ENCODE measurements around the gene PAOX. TPM values are rescaled to one million over a fixed set of nuclear protein-coding genes. Genes with fewer than 3 reads are reported as not detected.
"Not testable (repeated sequence)": the region's sequence is repeated elsewhere in the genome, so short reads cannot be mapped to it uniquely, and the experiment has no call there.

PAOX gene
- total RNA-seq, 1 experiment from 2014 or later: 1.0 TPM

- DNase-seq (ENCODE audit: low read depth, low spot score); in situ Hi-C loops (cut with HindIII; ENCODE audit: low pct_unique_long_range_greater_than_20kb, low sequenced_read_pairs): not testable (repeated sequence)
Observed at GRCh38 chr10:133414401-133414800, 35.3 kb downstream of the PAOX start.

GRCh38 chr10:133415752-133416151 lies 36.7 kb downstream of the PAOX start:
- no peak for DNase-seq (ENCODE audit: low read depth, low spot score)
- in situ Hi-C loops (cut with HindIII; ENCODE audit: low pct_unique_long_range_greater_than_20kb, low sequenced_read_pairs): no loop called here

- DNase-seq (ENCODE audit: low read depth, low spot score): no peak
- in situ Hi-C loops (cut with HindIII; ENCODE audit: low pct_unique_long_range_greater_than_20kb, low sequenced_read_pairs): no loop called here
Observed at GRCh38 chr10:133418289-133418993, 39.4 kb downstream of the PAOX start.

- DNase-seq (ENCODE audit: low read depth, low spot score): no peak
- in situ Hi-C loops (cut with HindIII; ENCODE audit: low pct_unique_long_range_greater_than_20kb, low sequenced_read_pairs): no loop called here
Observed at GRCh38 chr10:133419211-133419950, 40.3 kb downstream of the PAOX start.

GRCh38 chr10:133420028-133420427 lies 41.0 kb downstream of the PAOX start:
- DNase-seq (ENCODE audit: low read depth, low spot score): no peak
- in situ Hi-C loops (cut with HindIII; ENCODE audit: low pct_unique_long_range_greater_than_20kb, low sequenced_read_pairs): no loop called here

GRCh38 chr10:133420579-133420978 lies 41.5 kb downstream of the PAOX start:
- in situ Hi-C loops (cut with HindIII; ENCODE audit: low pct_unique_long_range_greater_than_20kb, low sequenced_read_pairs): no loop called here
- no peak for DNase-seq (ENCODE audit: low read depth, low spot score)

GRCh38 chr10:133421336-133422222 lies 42.5 kb downstream of the PAOX start:
- DNase-seq (ENCODE audit: low read depth, low spot score): no peak
- in situ Hi-C loops (cut with HindIII; ENCODE audit: low pct_unique_long_range_greater_than_20kb, low sequenced_read_pairs): no loop called here

- in situ Hi-C loops (cut with HindIII; ENCODE audit: low pct_unique_long_range_greater_than_20kb, low sequenced_read_pairs): no loop called here
Observed at GRCh38 chr10:133422223-133422806, 43.3 kb downstream of the PAOX start.

GRCh38 chr10:133422807-133423771 lies 44.0 kb downstream of the PAOX start:
- in situ Hi-C loops (cut with HindIII; ENCODE audit: low pct_unique_long_range_greater_than_20kb, low sequenced_read_pairs): no loop called here
- DNase-seq (ENCODE audit: low read depth, low spot score): no peak

More at GRCh38 chr10:133422223-133422806, 43.3 kb downstream of the PAOX start:
- no peak for DNase-seq (ENCODE audit: low read depth, low spot score)

- in situ Hi-C loops (cut with HindIII; ENCODE audit: low pct_unique_long_range_greater_than_20kb, low sequenced_read_pairs): not testable (repeated sequence)
Observed at GRCh38 chr10:133424102-133424501, 45.0 kb downstream of the PAOX start.

GRCh38 chr10:133424601-133425000 lies 45.5 kb downstream of the PAOX start, which contains the start of gene SPRN:
Gene SPRN (minus strand): TSS chr10:133424625. CDS start chr10:133423681, 944 bp downstream.
- in situ Hi-C loops (cut with HindIII; ENCODE audit: low pct_unique_long_range_greater_than_20kb, low sequenced_read_pairs); DNase-seq (ENCODE audit: low read depth, low spot score): not testable (repeated sequence)

More at GRCh38 chr10:133424102-133424501, 45.0 kb downstream of the PAOX start:
- not testable (repeated sequence) for DNase-seq (ENCODE audit: low read depth, low spot score)

GRCh38 chr10:133429571-133429970 lies 50.5 kb downstream of the PAOX start:
- DNase-seq (ENCODE audit: low read depth, low spot score); in situ Hi-C loops (cut with HindIII; ENCODE audit: low pct_unique_long_range_greater_than_20kb, low sequenced_read_pairs): not testable (repeated sequence)

GRCh38 chr10:133431888-133432613 lies 53.0 kb downstream of the PAOX start:
- in situ Hi-C loops (cut with HindIII; ENCODE audit: low pct_unique_long_range_greater_than_20kb, low sequenced_read_pairs): not testable (repeated sequence)

GRCh38 chr10:133432789-133433188 lies 53.7 kb downstream of the PAOX start:
- DNase-seq (ENCODE audit: low read depth, low spot score); in situ Hi-C loops (cut with HindIII; ENCODE audit: low pct_unique_long_range_greater_than_20kb, low sequenced_read_pairs): not testable (repeated sequence)

More at GRCh38 chr10:133431888-133432613, 53.0 kb downstream of the PAOX start:
- not testable (repeated sequence) for DNase-seq (ENCODE audit: low read depth, low spot score)

- in situ Hi-C loops (cut with HindIII; ENCODE audit: low pct_unique_long_range_greater_than_20kb, low sequenced_read_pairs): no loop called here
- DNase-seq (ENCODE audit: low read depth, low spot score): peak; percentile 48
Observed at GRCh38 chr10:133438711-133439273, 59.7 kb downstream of the PAOX start.
